Tibial nerve (tissue), 4 donors: ENCODE results near the gene ZNF460. TPM values are rescaled to one million over a fixed set of nuclear protein-coding genes. Genes with fewer than 3 reads are reported as not detected.
A peak's percentile ranks its signal among the peaks of the same experiment; 100 is the strongest.

Experiments used
- DNase-seq, 2 donors: peaks; one replicate each; pipeline ENCODE4 v3.0.0-alpha.2; 2019; ENCODE audit warnings: low spot score in 2 of 2
- H3K27ac ChIP-seq, 4 donors: fragments of 200-600 bp; sonication (generic) in 3 of 4; one replicate each; pipeline ENCODE4 v1.5.1; 2017 to 2019; ENCODE audit warnings: mild to moderate bottlenecking in 1 of 4
- H3K27me3 ChIP-seq, 2 donors: fragments of 200-600 bp; sonication (generic) in 1 of 2; one replicate each; pipeline versions ENCODE4 v1.5.1 to v1.6.0; 2017 to 2019
- H3K36me3 ChIP-seq, 3 donors: fragments of 200-600 bp; sonication (generic); one replicate each; pipeline ENCODE4 v1.5.1; 2018 to 2019
- H3K4me1 ChIP-seq, 4 donors: fragments of 200-600 bp; sonication (generic) in 3 of 4; one replicate each; pipeline ENCODE4 v1.5.1; 2017 to 2019
- H3K4me3 ChIP-seq, 4 donors: fragments of 200-600 bp; sonication (generic) in 3 of 4; one replicate each; pipeline ENCODE4 v1.5.1; 2017 to 2019; ENCODE audit warnings: mild to moderate bottlenecking in 1 of 4, moderate library complexity in 1 of 4
- H3K9me3 ChIP-seq, 4 donors: fragments of 200-600 bp; sonication (generic) in 3 of 4; one replicate each; pipeline ENCODE4 v1.5.1; 2017 to 2019
- CTCF ChIP-seq, 5 experiments: fragments of 200-600 bp in 3 of 5; fragments of 450-650 bp in 2 of 5; sonication (generic) in 3 of 5; IDR thresholded peaks; one replicate each; pipeline ENCODE4 v1.5.1; 2016 to 2019; ENCODE audit warnings: antibody characterized with exemption in 5 of 5, mild to moderate bottlenecking in 3 of 5, moderate library complexity in 2 of 5
- EP300 ChIP-seq, 2 donors: sonication (generic); formaldehyde crosslinking; IDR thresholded peaks; one replicate each; pipeline ENCODE4 v1.6.1; 2017; ENCODE audit warnings: antibody characterized with exemption in 2 of 2, mild to moderate bottlenecking in 1 of 2
- POLR2A ChIP-seq, 2 donors: fragments of 450-650 bp; IDR thresholded peaks; one replicate each; pipeline ENCODE4 v1.6.1; 2017; ENCODE audit warnings: antibody characterized with exemption in 2 of 2, mild to moderate bottlenecking in 2 of 2, moderate library complexity in 2 of 2
- WGBS, 2 donors: methylation state at CpG; one replicate each; pipeline ENCODE4 v1.1.5; 2018; 5-methylcytosine and 5-hydroxymethylcytosine counted together
- total RNA-seq, 4 donors: library from RNA; depleted of rRNA; stranded (reverse); fragments of >200 nt; gene quantifications; one replicate each; pipeline ENCODE4 v1.1.0, GENCODE V29; 2016

Gene ZNF460
- total RNA-seq, 4 donors from 2014 or later = 68.4 to 94.3 (median 85.1) TPM

- peak in 1 of 2 donors; percentile 54 for TF ChIP-seq POLR2A (IDR thresholded peaks at IDR 0.05)
- TF ChIP-seq CTCF (IDR thresholded peaks at IDR 0.05) = peak in 1 of 5 experiments; percentile 55
- peak; percentile 82 to 88 for TF ChIP-seq EP300 (IDR thresholded peaks at IDR 0.05)
- H3K36me3 ChIP-seq = peaks cover 2 to 35% (median 13%) of the 10 kb centered on the region in 3 donors
- peaks cover 3 to 25% (median 17%) of the 10 kb centered on the region in 4 donors for H3K4me1 ChIP-seq
- DNase-seq = peak; percentile 90 to 94
- no peaks in the 10 kb centered on the region for H3K27me3 ChIP-seq
- WGBS, 2 donors = 1 to 2% methylated on average over 29 to 32 of the region's 61 CpGs
- peak within 1 kb of the TSS; percentile 82 to 94 (median 91) for H3K27ac ChIP-seq
- peak within 1 kb of the TSS; percentile 72 to 96 (median 84) for H3K4me3 ChIP-seq
- peaks cover 0 to 5% (median 0%) of the 10 kb centered on the region in 4 donors for H3K9me3 ChIP-seq
Measured at GRCh38 chr19:57240311-57241090, 39.8 kb upstream of the ZNF460 start, which contains the start of gene ZNF805. ZNF805 (plus strand) TSS chr19:57240632; CDS start chr19:57240892, 260 bp downstream.

GRCh38 chr19:57241176-57241575 lies 39.1 kb upstream of the ZNF460 start:
- Histone ChIP-seq H3K9me3 (peaks cover 0 to 10% (median 0%) of the 10 kb centered on the region in 4 donors), H3K4me3 (peak overlapping the region; percentile 72 to 96 (median 84)), H3K36me3 (peaks cover 4 to 37% (median 13%) of the 10 kb centered on the region in 3 donors), H3K4me1 (peaks cover 3 to 25% (median 17%) of the 10 kb centered on the region in 4 donors), H3K27ac (peak overlapping the region; percentile 82 to 94 (median 91)), H3K27me3 (no peaks in the 10 kb centered on the region)
- 12 to 16% methylated on average over 7 of the region's 7 CpGs for WGBS, 2 donors
- no peak for TF ChIP-seq EP300 (IDR thresholded peaks at IDR 0.05)
- no peak for TF ChIP-seq CTCF (IDR thresholded peaks at IDR 0.05)
- TF ChIP-seq POLR2A (IDR thresholded peaks at IDR 0.05) = no peak
- no peak for DNase-seq

- TF ChIP-seq CTCF (IDR thresholded peaks at IDR 0.05) (no peak), POLR2A (IDR thresholded peaks at IDR 0.05) (no peak), EP300 (IDR thresholded peaks at IDR 0.05) (no peak)
- peaks cover 0 to 26% (median 0%) of the 10 kb centered on the region in 4 donors for H3K9me3 ChIP-seq
- 90 to 91% methylated on average over 5 of the region's 5 CpGs for whole genome bisulfite sequencing, 2 donors
- H3K4me1 ChIP-seq = peaks cover 3 to 25% (median 17%) of the 10 kb centered on the region in 4 donors
- no peak overlapping the region for H3K4me3 ChIP-seq
- no peak overlapping the region for H3K27ac ChIP-seq
- peaks cover 4 to 53% (median 21%) of the 10 kb centered on the region in 3 donors for H3K36me3 ChIP-seq
- DNase-seq = no peak
- no peaks in the 10 kb centered on the region for H3K27me3 ChIP-seq
Measured at GRCh38 chr19:57242821-57243220, 37.5 kb upstream of the ZNF460 start.

- 90 to 96% methylated on average over 5 of the region's 5 CpGs for WGBS, 2 donors
- H3K27ac ChIP-seq = no peak overlapping the region
- no peak overlapping the region for H3K4me3 ChIP-seq
- peaks cover 3 to 25% (median 17%) of the 10 kb centered on the region in 4 donors for H3K4me1 ChIP-seq
- H3K27me3 ChIP-seq = no peaks in the 10 kb centered on the region
- H3K36me3 ChIP-seq = peaks cover 4 to 70% (median 35%) of the 10 kb centered on the region in 3 donors
- peaks cover 0 to 42% (median 2%) of the 10 kb centered on the region in 4 donors for H3K9me3 ChIP-seq
- no peak for DNase-seq
- TF ChIP-seq EP300 (IDR thresholded peaks at IDR 0.05) (no peak), CTCF (IDR thresholded peaks at IDR 0.05) (no peak), POLR2A (IDR thresholded peaks at IDR 0.05) (no peak)
Measured at GRCh38 chr19:57244513-57244912, 35.8 kb upstream of the ZNF460 start.

- TF ChIP-seq CTCF (IDR thresholded peaks at IDR 0.05) (no peak), EP300 (IDR thresholded peaks at IDR 0.05) (no peak), POLR2A (IDR thresholded peaks at IDR 0.05) (no peak)
- H3K27me3 ChIP-seq = no peaks in the 10 kb centered on the region
- 93 to 96% methylated on average over 5 of the region's 5 CpGs for WGBS, 2 donors
- peaks cover 0 to 45% (median 2%) of the 10 kb centered on the region in 4 donors for H3K9me3 ChIP-seq
- DNase-seq = no peak
- peaks cover 4 to 74% (median 36%) of the 10 kb centered on the region in 3 donors for H3K36me3 ChIP-seq
- peaks cover 3 to 25% (median 17%) of the 10 kb centered on the region in 4 donors for H3K4me1 ChIP-seq
- H3K4me3 ChIP-seq = no peak overlapping the region
- no peak overlapping the region for H3K27ac ChIP-seq
Measured at GRCh38 chr19:57245066-57245465, 35.2 kb upstream of the ZNF460 start.
